GM18499 (cell line): ENCODE results near the gene MME.
"Not testable (repeated sequence)": the region's sequence is repeated elsewhere in the genome, so short reads cannot be mapped to it uniquely, and the experiment has no call there.

Experiments used
- ATAC-seq: cut with Tn5 transposase; IDR thresholded peaks from one replicate; pipeline ENCODE4 v1.9.1; 2021; ENCODE audit warnings: moderate number of reproducible peaks; ENCODE audit not compliant: insufficient read depth, unreplicated experiment

MME gene

DNA sequence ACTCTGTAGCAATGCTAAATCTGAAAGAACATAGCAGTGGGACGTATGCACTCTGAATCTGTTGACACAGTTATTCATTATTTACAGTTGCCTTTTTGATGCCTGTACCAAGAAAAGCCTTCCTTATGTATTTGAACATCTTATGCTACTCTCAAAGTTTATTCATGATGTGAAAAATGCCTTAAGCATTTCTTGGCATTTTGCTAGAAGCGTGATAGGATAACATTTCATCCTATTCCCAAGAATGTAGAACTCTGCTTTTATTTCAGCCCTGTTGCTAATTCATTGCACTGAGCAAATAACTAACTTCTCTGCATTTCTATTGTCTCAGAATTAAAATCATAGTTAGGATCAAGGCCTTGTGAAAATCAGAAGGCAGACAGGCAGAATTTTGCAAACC is 107.9 kb downstream of the MME start:
- ATAC-seq: no peak

DNA sequence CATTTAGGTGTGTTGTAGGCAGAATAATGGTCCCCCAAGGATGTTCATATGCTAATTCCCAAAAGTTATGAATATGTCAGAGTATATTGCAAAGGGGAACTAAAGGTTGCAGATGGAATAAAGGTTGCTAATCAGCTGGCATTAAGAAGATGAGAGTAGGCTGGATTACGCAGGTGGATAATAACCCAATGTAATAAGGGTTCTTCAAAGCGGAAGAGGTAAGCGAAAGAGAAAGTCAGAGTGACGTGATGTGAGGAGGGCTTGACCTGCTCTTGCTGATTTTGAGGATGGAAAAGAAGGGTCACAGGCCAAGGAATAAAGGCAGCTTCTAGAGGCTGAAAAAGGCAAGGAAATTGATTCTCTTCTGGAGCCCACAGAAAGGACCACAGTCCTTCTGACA is 109.4 kb downstream of the MME start:
- no peak for ATAC-seq

DNA sequence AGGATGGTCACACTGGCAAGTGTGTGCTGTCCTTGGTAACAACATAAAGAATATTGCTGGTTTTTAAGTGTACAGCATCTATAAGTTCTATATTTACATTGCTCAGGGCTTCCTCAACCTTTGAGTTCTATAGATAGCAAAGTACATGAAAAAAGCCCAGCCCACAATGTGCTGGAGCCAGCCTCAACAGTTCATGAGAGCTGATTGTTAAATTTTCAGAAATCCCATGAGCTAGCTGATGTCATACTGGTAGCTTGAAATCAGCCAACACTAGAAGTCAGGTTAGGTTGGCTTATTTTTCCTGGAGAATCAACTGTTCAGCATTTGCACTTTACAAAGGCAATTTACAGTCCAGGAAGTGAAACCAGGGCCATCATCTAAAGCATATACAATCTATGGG is 110.6 kb downstream of the MME start:
- ATAC-seq: no peak

DNA sequence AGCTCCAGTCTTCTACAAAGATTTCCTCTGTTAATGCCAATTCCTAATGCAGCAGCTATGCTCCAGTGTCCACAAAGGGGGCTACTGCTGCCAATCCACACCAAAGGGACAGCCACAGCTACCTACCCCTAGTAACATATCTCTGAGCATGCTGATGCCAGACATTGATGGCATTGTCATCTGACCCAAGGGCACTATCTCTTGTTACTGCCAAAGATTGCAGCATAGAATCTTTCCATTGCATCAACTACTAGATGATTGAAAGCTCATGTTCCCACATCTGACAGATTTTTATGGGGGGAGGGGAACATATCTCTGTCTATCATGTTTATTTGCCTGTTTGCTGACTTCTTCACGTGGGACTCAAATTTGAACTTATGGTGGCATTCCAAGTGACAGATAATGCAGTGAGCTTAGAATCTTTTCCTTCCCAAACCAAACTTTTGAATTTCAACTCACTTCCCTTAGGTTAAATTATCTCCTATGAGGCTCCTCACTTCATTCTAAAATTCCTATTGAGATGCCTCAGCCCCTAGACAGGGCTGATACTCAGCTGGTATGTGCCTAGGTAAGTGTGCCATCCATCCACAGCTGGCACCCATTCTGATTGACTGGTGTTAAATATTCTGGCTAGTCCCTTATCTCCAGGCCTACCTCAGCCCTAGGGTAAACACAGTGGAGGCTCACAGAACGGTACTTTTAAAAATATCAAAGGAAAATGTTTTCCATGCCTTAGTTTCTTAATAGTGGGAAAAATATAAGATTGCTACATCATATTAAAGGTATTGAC is 113.0 kb downstream of the MME start:
- ATAC-seq: no peak

DNA sequence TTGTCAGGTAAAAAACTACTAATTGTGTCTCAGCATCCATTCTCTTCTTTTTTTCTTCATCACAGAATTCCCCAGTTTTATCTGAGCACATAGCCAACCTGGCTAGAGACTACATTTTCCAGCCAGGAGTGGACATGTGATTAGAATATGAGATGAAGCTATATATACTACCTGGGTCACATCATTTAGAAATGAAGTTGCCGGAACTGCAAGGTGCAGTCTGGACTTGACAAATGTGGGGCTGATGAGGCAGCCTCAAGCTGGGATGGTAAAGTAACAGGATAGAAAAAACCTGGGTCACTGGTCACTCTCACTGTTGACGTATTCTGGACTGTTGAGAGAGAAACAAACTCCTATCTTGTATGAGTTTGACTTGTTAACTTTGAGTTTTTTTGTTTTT is 113.7 kb downstream of the MME start:
- ATAC-seq: no peak

DNA sequence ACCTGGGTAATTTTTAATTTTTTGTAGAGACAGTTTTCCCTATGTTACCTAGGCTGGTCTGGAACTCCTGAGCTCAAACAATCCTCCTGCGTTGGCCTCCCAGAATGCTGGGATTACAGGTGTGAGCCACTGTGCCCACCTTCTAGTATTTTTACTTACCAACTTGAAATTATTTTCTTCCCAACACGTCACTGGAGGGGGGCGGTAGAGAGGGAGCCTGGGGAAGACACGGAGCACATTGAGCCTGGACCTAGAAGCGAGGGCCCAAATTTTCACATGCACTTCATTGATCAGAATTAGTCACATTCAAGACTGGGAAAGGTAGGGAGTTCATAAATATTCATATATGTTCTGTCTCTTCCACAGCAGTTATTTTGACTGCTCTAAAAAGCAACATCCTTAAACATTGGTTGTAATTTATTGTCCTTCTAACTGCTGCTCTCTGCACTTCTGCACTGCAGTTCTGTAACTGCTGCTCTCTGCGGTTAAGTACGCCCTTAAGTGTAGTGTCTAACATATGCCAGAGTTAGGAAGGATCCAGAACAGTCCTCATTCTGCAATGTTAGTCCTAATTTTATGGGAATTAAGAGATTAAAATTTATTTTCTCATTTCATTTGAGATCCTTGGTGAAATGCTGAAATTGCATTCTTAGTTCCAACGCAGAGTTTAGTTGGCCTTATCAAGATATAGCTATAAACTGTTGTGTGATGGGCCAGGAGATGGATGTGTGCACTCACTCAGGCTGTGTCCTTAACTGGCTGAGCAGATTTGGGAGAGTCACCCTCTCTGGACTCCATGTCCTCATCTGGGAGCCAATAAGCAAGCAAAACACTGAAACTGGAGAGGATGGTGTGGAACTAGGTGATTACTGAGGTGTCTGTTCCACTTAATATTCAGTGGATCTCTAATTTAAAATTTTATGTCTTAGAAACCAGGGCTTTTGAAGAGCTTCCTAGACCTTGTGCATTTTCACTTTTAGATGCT is 115.1 kb downstream of the MME start:
- no peak for ATAC-seq

DNA sequence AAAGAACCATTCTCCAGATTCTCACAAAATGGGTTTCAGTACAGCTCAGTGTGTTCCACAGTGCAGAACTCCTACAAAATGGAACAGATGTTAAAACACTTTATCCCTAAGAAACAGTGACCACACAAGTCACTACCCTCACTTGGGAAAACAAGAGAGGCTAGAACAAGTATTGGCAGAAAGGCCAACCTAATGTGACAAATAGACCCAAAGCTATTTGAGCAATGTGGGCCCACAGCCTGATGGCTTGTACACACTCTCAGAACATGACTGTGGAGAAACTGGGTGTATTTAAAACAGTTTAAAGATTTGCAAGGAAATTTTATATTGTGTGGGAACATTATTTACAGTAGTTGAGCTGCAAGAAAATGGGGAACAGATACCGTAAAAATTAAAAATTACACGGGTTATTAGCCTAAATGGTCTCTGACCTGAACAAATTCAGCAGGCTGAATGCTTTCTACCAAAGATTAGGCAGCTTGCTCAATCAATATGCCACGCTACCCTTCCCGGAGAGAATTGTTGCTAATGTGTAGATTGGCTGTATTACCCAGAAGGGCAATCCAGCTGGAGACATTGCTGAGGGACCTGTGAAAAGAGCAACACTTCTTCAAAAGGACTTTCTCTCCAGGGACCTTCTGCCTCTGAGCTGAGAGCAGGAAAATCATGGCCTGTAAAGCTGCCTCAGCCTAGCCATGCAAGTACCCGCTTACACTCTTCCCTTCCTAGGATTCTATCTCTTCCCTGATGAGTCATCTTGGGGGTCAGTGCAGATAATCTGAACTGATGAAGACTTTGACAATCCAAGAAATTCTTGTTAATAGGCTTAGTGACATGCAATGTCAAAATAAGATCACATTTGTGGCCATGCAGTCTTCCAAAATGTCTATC is 116.3 kb downstream of the MME start:
- no peak for ATAC-seq

DNA sequence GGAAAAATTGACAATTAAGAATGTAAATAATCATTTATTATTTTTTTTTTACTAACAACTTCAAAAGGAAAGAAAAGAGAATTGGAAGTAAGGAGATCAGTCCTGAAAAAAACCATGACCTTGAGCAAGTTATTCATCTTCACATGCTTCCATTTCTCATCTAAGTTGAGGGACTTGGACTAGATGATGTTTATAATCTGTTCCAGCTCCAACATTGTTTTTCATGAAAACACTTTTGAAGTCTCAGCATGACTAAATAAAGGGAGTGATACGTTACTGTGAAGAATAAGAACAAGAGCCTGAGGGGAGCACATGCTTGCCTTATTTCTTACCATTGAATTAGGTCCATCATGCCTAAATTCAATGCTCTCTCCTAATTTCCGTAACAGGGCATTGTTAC is 117.7 kb downstream of the MME start:
- ATAC-seq: no peak

DNA sequence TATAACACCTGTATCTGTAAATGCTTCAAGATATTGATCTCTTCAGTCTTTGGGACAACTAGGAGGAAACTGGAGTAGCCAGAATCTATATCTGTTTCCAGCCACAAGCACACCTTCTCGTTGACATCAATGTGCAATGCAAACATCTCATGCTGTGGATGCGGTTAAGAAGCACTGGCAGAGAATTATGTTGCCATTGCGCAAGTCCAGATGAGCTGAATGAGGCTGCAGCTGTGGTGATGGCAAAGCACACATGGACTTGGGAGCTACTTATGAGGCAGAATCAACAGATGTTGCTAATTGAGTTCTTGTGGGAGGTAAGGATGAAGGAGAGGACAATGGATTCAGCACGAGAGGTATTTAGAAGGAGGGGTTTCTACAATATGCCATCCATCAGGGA is 122.5 kb downstream of the MME start:
- no peak for ATAC-seq

DNA sequence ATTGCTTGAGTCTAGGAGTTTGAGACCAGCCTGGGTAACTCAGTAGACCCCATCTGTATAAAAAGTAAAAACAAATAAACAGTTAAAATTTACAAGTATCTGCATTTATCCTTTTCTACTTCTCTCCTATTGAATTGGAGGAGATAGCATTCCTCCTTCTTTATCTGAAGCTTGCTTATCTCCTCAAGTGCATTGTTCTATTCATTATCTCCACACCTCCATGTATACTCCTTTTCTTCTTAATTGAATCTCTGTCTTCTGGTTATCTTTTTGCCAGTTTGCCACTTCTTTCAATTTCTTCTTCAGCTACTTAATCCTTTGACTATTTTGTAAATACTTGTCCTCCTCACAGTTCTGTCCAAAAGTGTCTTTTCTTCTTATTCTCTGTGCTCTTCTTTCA is 124.7 kb downstream of the MME start:
- ATAC-seq: no peak

DNA sequence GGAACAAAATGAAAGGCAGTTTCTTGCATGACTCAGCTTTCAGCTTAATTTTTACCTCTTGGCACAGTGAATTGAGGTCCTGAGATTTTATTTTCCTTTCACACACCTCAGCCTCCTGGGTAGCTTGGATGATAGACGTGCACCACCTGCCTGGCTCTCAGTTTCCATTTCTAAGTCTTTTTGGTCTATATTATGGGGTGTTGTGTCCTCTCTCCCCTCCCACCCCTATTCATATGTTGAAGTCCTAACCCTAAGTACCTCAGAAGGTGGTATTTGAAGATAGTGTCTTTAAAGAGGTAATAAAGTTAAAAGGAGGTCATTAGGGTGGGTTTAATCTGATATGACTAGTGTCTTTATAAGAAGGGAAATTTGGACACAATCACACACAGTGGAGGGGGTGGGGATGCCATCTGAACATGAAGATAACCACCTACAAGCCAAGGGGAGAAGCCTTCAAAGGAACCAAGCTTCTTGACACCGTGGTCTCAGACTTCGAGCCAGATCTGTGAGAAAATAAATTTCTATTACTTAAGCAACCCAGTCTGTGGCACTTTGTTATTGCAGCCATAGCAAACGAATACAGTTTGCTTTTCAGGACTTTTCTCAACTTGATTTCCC is 128.2 kb downstream of the MME start:
- no peak for ATAC-seq

DNA sequence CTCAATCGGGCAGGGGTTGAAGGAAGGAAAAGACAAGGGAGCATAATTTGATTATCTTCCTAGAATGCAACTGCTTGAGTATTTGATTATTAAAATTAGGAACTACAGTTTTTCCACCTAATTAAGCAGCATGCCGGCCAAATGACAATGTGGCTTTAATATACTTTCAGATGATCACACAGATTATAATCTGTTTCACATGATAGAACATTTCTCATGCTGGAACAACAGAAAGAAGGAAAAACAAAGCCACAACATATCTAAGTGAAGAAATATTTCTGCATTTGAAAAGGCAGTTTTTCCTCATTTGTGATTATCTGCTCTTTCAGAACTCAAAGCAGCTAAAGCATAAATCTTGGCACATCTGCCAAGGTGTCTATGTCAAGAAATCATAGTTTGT is 130.6 kb downstream of the MME start:
- ATAC-seq: no peak

DNA sequence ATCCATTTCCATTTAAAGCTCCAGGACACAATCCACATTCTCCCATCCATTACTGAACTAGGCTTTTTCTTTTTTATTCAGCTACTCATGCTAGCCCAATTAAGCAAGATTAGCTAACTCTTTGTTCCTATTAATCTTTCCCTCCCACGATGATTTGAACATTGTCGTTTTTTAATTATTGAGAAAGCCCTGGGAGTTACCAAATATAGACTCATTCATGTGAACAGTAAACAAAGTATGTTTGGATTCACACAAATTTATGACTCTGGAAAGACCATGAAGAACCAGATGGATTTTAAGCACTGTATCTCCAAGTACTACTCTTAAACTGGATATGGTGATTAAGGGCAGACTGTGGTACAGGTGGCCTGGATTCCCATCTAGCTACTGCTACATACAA is 131.1 kb downstream of the MME start:
- no peak for ATAC-seq

DNA sequence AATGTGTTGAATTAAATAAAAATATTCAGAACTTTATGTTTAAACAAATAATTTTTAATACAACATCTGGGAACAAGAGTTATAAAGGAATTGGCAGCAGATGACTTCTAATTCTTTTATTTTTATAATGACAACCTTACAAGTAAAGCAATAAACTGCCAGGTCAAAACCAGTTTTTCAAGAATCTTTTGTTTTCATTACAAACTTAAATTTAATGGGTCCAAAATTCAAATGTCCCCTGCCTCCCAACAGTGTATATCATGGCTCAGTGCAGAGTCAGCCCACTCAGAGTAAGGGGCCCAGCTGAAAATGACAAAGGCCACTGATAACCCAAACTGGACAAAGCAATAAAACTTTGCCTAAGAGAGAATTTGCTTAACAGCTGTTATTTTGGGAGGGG is 131.8 kb downstream of the MME start:
- no peak for ATAC-seq

DNA sequence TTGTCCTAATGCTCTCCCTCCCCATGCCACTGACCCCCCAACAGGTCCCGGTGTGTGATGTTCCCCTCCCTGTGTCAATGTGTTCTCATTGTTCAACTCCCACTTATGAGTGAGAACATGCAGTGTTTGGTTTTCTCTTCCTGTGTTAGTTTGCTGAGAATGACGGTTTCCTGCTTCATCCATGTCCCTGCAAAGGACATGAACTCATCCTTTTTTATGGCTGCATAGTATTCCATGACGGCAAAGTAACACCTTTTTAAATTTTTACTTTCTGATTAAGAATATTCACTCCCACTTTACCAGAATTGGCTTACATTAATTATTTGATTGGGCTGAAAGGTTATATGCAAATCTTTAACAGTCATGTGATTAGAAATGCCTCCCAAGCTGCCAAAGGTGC is 135.9 kb downstream of the MME start:
- not testable (repeated sequence) for ATAC-seq

DNA sequence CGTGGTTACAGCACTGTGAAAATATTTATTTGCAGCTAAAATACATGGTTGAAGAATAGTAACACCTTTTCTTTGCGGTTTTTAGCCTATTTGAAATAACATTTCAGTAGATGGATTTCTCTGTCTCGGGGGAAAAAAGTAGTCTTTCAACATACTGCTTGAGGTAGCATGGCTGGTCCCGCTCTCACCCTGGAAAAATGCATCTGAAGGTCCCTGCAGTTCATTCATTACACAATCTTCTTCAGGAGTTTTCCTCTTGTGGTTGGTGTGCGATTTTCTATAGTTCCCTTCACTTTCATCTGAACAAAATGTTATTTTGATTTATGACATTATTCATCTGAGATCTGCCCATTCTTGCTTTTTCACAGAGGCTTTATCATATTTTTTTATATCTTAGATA is 137.5 kb downstream of the MME start:
- ATAC-seq: no peak

DNA sequence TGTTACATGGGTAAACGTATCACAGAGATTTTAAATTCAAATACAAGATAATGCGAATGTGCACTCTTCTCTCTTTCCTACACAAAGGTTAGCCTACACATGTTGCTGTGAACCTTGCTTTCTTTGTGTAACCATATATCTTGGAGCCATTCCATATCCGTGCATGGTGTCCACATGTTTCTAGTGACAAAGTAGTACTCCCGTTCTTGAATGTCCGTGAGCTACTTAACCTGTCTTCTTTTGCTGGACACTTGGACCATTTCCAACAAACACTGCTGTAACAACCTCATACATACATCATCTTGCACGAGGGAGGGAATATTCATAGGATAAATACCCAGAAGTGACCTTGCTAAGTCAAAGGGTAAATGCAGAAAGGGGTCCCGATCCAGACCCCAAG is 138.3 kb downstream of the MME start:
- no peak for ATAC-seq

DNA sequence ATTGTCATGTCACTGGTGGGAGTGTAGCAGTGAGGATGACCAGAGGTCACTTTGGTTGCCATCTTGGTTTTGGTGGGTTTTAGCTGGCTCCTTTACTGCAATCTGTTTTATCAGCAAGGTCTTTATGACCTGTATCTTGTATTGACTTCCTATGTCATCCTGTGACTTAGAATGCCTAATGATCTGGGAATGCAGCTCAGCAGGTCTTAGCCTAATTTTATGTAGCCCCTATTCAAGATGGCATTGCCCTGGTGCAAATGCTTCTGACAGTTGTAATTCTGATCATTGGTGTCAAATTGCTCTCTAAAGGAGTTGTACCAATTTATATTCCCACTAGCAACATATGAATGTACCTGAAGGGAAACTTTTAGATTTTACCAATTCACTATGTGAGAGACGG is 139.0 kb downstream of the MME start:
- no peak for ATAC-seq

DNA sequence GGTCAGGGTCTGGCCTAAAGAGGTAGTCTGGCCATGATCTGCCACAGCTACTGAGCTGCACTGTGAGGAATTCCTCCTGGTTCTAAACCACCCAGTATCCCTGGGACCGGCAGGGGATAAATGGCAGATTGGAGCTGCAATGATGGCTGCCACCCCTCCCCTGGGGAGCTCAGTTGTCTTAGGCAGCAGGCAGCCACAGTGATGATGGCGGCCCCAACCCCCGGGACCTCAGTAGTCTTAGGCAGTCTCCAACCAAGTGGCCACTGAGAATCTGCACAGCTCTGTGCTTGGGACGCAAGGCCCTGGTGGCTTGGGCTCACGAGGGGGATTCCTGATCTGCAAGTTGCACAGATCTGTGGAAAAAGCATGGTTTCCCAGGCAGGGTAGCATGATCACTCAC is 145.3 kb downstream of the MME start:
- no peak for ATAC-seq

DNA sequence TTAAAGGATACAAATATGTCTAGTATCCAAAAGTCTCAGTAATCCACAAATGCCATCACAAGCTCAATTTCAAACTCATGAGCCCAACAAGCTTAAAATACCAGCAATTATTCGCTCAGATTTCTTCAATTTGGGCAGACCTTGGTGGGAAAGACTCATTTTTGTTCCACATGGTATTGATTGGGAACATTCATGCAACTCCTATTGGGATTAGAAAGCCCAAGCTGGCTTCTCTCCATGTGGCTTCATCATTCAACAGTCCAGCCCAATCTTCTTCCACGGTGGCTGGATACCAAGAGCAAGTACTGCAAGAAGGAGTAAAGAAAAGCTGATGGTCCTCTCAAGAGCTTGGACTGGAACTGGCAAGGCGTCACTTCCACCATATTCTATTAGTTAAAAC is 147.0 kb downstream of the MME start:
- ATAC-seq: no peak
